A549 (cell line): ENCODE results near the gene DOCK9.

Experiments
- MAX ChIP-seq: IDR thresholded peaks from 2 replicates; pipeline ENCODE4 v1.6.1; 2012
- POLR2A ChIP-seq: IDR thresholded peaks from 2 replicates; pipeline ENCODE4 v1.6.1; 2012; ENCODE audit warnings: mild to moderate bottlenecking, low read length

- TF ChIP-seq POLR2A (no peak), MAX (no peak)
These were observed 103.9 kb downstream of the DOCK9 start for GRCh38 chr13:98874029-98874397.
